ENCODE data around the gene FAF2. TPM values are rescaled to one million over a fixed set of nuclear protein-coding genes. Genes with fewer than 3 reads are reported as not detected.

FAF2 gene
- total RNA-seq, 1 experiment from 2014 or later = 29.4 TPM

GRCh38 chr5:176524987-176525386 is 76.8 kb downstream of the FAF2 start:
- DNase-seq (ENCODE audit: low spot score) = no peak
- in situ Hi-C loops (cut with HindIII; ENCODE audit: low sequenced_read_pairs) = no loop called here

GRCh38 chr5:176525677-176526076 is 77.5 kb downstream of the FAF2 start:
- DNase-seq (ENCODE audit: low spot score) = no peak
- in situ Hi-C loops (cut with HindIII; ENCODE audit: low sequenced_read_pairs) = no loop called here

- DNase-seq (ENCODE audit: low spot score) = no peak
- in situ Hi-C loops (cut with HindIII; ENCODE audit: low sequenced_read_pairs) = no loop called here
Observed at GRCh38 chr5:176526462-176526861, 78.3 kb downstream of the FAF2 start.

GRCh38 chr5:176527246-176528222 is 79.3 kb downstream of the FAF2 start:
- in situ Hi-C loops (cut with HindIII; ENCODE audit: low sequenced_read_pairs) = no loop called here
- DNase-seq (ENCODE audit: low spot score) = no peak

GRCh38 chr5:176528301-176528700 is 80.1 kb downstream of the FAF2 start:
- in situ Hi-C loops (cut with HindIII; ENCODE audit: low sequenced_read_pairs) = no loop called here
- DNase-seq (ENCODE audit: low spot score) = no peak

- in situ Hi-C loops (cut with HindIII; ENCODE audit: low sequenced_read_pairs) = no loop called here
- no peak for DNase-seq (ENCODE audit: low spot score)
Observed at GRCh38 chr5:176528761-176529115, 80.6 kb downstream of the FAF2 start.

- no peak for DNase-seq (ENCODE audit: low spot score)
- in situ Hi-C loops (cut with HindIII; ENCODE audit: low sequenced_read_pairs) = no loop called here
Observed at GRCh38 chr5:176529116-176529740, 81.0 kb downstream of the FAF2 start.

- in situ Hi-C loops (cut with HindIII; ENCODE audit: low sequenced_read_pairs) = no loop called here
- no peak for DNase-seq (ENCODE audit: low spot score)
Observed at GRCh38 chr5:176529741-176530141, 81.6 kb downstream of the FAF2 start.

GRCh38 chr5:176530393-176530982 is 82.3 kb downstream of the FAF2 start:
- no peak for DNase-seq (ENCODE audit: low spot score)
- in situ Hi-C loops (cut with HindIII; ENCODE audit: low sequenced_read_pairs) = no loop called here

- in situ Hi-C loops (cut with HindIII; ENCODE audit: low sequenced_read_pairs) = no loop called here
- DNase-seq (ENCODE audit: low spot score) = peak; percentile 40
Observed at GRCh38 chr5:176530983-176531901, 83.1 kb downstream of the FAF2 start.

GRCh38 chr5:176531902-176532493 is 83.8 kb downstream of the FAF2 start:
- DNase-seq (ENCODE audit: low spot score) = no peak
- in situ Hi-C loops (cut with HindIII; ENCODE audit: low sequenced_read_pairs) = no loop called here

GRCh38 chr5:176532795-176533194 is 84.6 kb downstream of the FAF2 start:
- in situ Hi-C loops (cut with HindIII; ENCODE audit: low sequenced_read_pairs) = no loop called here
- DNase-seq (ENCODE audit: low spot score) = no peak

- DNase-seq (ENCODE audit: low spot score) = no peak
- in situ Hi-C loops (cut with HindIII; ENCODE audit: low sequenced_read_pairs) = no loop called here
Observed at GRCh38 chr5:176533390-176533789, 85.2 kb downstream of the FAF2 start.

- DNase-seq (ENCODE audit: low spot score) = peak; percentile 49
- in situ Hi-C loops (cut with HindIII; ENCODE audit: low sequenced_read_pairs) = no loop called here
Observed at GRCh38 chr5:176533894-176534611, 85.9 kb downstream of the FAF2 start.

- peak; percentile 24 for DNase-seq (ENCODE audit: low spot score)
- in situ Hi-C loops (cut with HindIII; ENCODE audit: low sequenced_read_pairs) = no loop called here
Observed at GRCh38 chr5:176534640-176535039, 86.5 kb downstream of the FAF2 start.

- DNase-seq (ENCODE audit: low spot score) = no peak
- in situ Hi-C loops (cut with HindIII; ENCODE audit: low sequenced_read_pairs) = no loop called here
Observed at GRCh38 chr5:176535101-176535663, 87.0 kb downstream of the FAF2 start.

- in situ Hi-C loops (cut with HindIII; ENCODE audit: low sequenced_read_pairs) = no loop called here
- peak; percentile 20 for DNase-seq (ENCODE audit: low spot score)
Observed at GRCh38 chr5:176535664-176536131, 87.5 kb downstream of the FAF2 start.
